Stomach (tissue), 4 donors: ENCODE results near the gene RNPS1.

Experiments
- CTCF ChIP-seq, 7 experiments: fragments of 450-650 bp in 4 of 7; fragments of 200-600 bp in 3 of 7; sonication (generic) in 3 of 7; IDR thresholded peaks; one replicate each; pipeline ENCODE4 v1.5.1; 2016 to 2019; ENCODE audit warnings: antibody characterized with exemption in 7 of 7, control low read depth in 2 of 7, mild to moderate bottlenecking in 1 of 7
- EP300 ChIP-seq: sonication (generic); formaldehyde crosslinking; IDR thresholded peaks from one replicate; pipeline ENCODE4 v1.6.1; 2017; ENCODE audit warnings: antibody characterized with exemption
- POLR2A ChIP-seq, 4 donors: fragments of 450-650 bp; IDR thresholded peaks; one replicate each; pipeline ENCODE4 v1.6.1; 2016; ENCODE audit warnings: antibody characterized with exemption in 4 of 4, control low read depth in 2 of 4, mild to moderate bottlenecking in 1 of 4, moderate library complexity in 1 of 4
- POLR2AphosphoS5 ChIP-seq, 3 donors: sonication (generic); formaldehyde crosslinking; IDR thresholded peaks; one replicate each; pipeline ENCODE4 v1.6.1; 2016; ENCODE audit warnings: antibody characterized with exemption in 3 of 3

DNA sequence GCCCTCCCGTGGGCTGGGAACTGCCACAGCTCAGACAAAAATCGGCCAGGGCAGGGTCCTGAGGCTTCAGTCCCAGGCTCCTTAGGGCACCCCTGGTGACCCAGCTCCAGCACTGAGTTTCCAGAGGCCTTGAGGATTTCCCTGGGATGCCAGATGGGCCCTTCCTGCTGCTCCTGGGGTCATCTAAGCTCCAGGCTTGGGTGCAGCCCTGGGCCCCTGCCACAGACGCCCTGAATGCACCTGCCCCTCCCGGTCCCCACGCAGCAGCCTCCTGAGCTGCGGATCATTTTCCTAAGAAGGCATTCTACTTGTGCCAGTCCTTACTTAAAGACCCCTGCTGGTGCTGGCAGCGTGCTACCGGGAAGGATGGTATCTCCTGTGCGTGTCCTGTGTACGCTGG is 6.0 kb upstream of the RNPS1 start:
- TF ChIP-seq EP300: no peak
- no peak for TF ChIP-seq CTCF (IDR thresholded peaks at IDR 0.05)
- TF ChIP-seq POLR2A (IDR thresholded peaks at IDR 0.05): no peak
- TF ChIP-seq POLR2AphosphoS5 (IDR thresholded peaks at IDR 0.05): no peak
